G401 (cell line): Measurements from ENCODE around the gene C1orf141. TPM values are rescaled to one million over a fixed set of nuclear protein-coding genes. Genes with fewer than 3 reads are reported as not detected.
"Not testable (repeated sequence)": the region's sequence is repeated elsewhere in the genome, so short reads cannot be mapped to it uniquely, and the experiment has no call there.

Experiments used
- DNase-seq: peaks from one replicate; pipeline ENCODE4 v3.0.0-alpha.2; 2015; ENCODE audit warnings: low spot score
- in situ Hi-C: cut with HindIII; loops from 2 replicates; pipeline ENCODE4 v1.10.0; 2016; ENCODE audit warnings: low sequenced_read_pairs, mixed read lengths
- total RNA-seq: library from RNA; depleted of rRNA; stranded (reverse); fragments of >200 nt; shearing (Covaris generic); gene quantifications from 2 replicates; pipeline ENCODE4 v1.2.3, GENCODE V29; 2014

Gene C1orf141
- total RNA-seq, 1 experiment from 2014 or later, result not detected

GRCh38 chr1:67146101-67146500 lies 11.3 kb upstream of the C1orf141 start:
- in situ Hi-C loops, result no loop called here
- DNase-seq, result no peak

- in situ Hi-C loops, result no loop called here
- no peak for DNase-seq
Observed at GRCh38 chr1:67144696-67145095, 9.9 kb upstream of the C1orf141 start.

- in situ Hi-C loops, result no loop called here
- DNase-seq, result no peak
Observed at GRCh38 chr1:67143966-67144365, 9.2 kb upstream of the C1orf141 start.

- in situ Hi-C loops, result no loop called here
- no peak for DNase-seq
Observed at GRCh38 chr1:67142931-67143330, 8.2 kb upstream of the C1orf141 start.

- DNase-seq, in situ Hi-C loops: not testable (repeated sequence)
Observed at GRCh38 chr1:67141832-67142231, 7.1 kb upstream of the C1orf141 start.

- no peak for DNase-seq
- in situ Hi-C loops, result no loop called here
Observed at GRCh38 chr1:67140460-67140859, 5.7 kb upstream of the C1orf141 start.

- no peak for DNase-seq
- in situ Hi-C loops, result no loop called here
Observed at GRCh38 chr1:67138813-67139499, 4.2 kb upstream of the C1orf141 start.

- in situ Hi-C loops, result no loop called here
- DNase-seq, result no peak
Observed at GRCh38 chr1:67137307-67137753, 2.6 kb upstream of the C1orf141 start.

- in situ Hi-C loops, result no loop called here
Observed at GRCh38 chr1:67135354-67135753, 584 bp upstream of the C1orf141 start.

GRCh38 chr1:67133177-67133576 lies 1.6 kb downstream of the C1orf141 start:
- DNase-seq, result no peak
- in situ Hi-C loops, result no loop called here

More at GRCh38 chr1:67135354-67135753, 584 bp upstream of the C1orf141 start:
- DNase-seq, result no peak

GRCh38 chr1:67130673-67131072 lies 4.1 kb downstream of the C1orf141 start:
- DNase-seq, result no peak
- in situ Hi-C loops, result no loop called here

GRCh38 chr1:67126974-67127373 lies 7.8 kb downstream of the C1orf141 start:
- DNase-seq, result no peak
- in situ Hi-C loops, result no loop called here

- DNase-seq, result no peak
- in situ Hi-C loops, result no loop called here
Observed at GRCh38 chr1:67126111-67126746, 8.5 kb downstream of the C1orf141 start.

- no peak for DNase-seq
- in situ Hi-C loops, result no loop called here
Observed at GRCh38 chr1:67124455-67124854, 10.3 kb downstream of the C1orf141 start.

GRCh38 chr1:67120855-67121619 lies 13.7 kb downstream of the C1orf141 start:
- in situ Hi-C loops, result no loop called here
- DNase-seq, result no peak

GRCh38 chr1:67118646-67119045 lies 16.1 kb downstream of the C1orf141 start:
- in situ Hi-C loops, result no loop called here
- DNase-seq, result no peak

GRCh38 chr1:67118191-67118590 lies 16.6 kb downstream of the C1orf141 start:
- in situ Hi-C loops, result no loop called here

GRCh38 chr1:67114162-67114561 lies 20.6 kb downstream of the C1orf141 start:
- in situ Hi-C loops, result no loop called here
- DNase-seq, result no peak

More at GRCh38 chr1:67118191-67118590, 16.6 kb downstream of the C1orf141 start:
- no peak for DNase-seq

- no peak for DNase-seq
- in situ Hi-C loops, result no loop called here
Observed at GRCh38 chr1:67110352-67110751, 24.4 kb downstream of the C1orf141 start.

- in situ Hi-C loops, result no loop called here
- no peak for DNase-seq
Observed at GRCh38 chr1:67105508-67105907, 29.3 kb downstream of the C1orf141 start.
